Thyroid gland (tissue), 4 donors: ENCODE results near the gene TRAM2. TPM values are rescaled to one million over a fixed set of nuclear protein-coding genes. Genes with fewer than 3 reads are reported as not detected.

ENCODE experiments used
- DNase-seq, 2 donors: peaks; one replicate each; pipeline ENCODE4 v3.0.0-alpha.2; 2019
- H3K27ac ChIP-seq, 3 donors: fragments of 200-600 bp; sonication (generic); 1 replicate in 2 of 3; 2 replicates in 1 of 3; pipeline ENCODE4 v1.5.1; 2016 to 2019; ENCODE audit warnings: mild to moderate bottlenecking in 1 of 3, moderate library complexity in 1 of 3
- H3K27me3 ChIP-seq: fragments of 200-600 bp; sonication (generic); one replicate; pipeline ENCODE4 v1.5.1; 2019
- H3K36me3 ChIP-seq, 2 donors: fragments of 200-600 bp; sonication (generic); one replicate each; pipeline ENCODE4 v1.5.1; 2016 to 2019
- H3K4me1 ChIP-seq, 2 donors: fragments of 200-600 bp; sonication (generic); one replicate each; pipeline ENCODE4 v1.5.1; 2017 to 2019
- H3K4me3 ChIP-seq, 3 donors: fragments of 200-600 bp; sonication (generic); replicated peaks in 1 of 3; 1 replicate in 2 of 3; 2 replicates in 1 of 3; pipeline ENCODE4 v1.5.1; 2016; ENCODE audit warnings: mild to moderate bottlenecking in 1 of 3
- H3K9me3 ChIP-seq: fragments of 200-600 bp; sonication (generic); one replicate; pipeline ENCODE4 v1.5.1; 2017
- POLR2A ChIP-seq, 2 donors: fragments of 450-650 bp; IDR thresholded peaks; one replicate each; pipeline ENCODE4 v1.6.1; 2017; ENCODE audit warnings: antibody characterized with exemption in 2 of 2, mild to moderate bottlenecking in 2 of 2, moderate library complexity in 1 of 2
- WGBS, 2 donors: methylation state at CpG; one replicate each; pipeline ENCODE4 v1.1.5; 2017; 5-methylcytosine and 5-hydroxymethylcytosine counted together
- intact Hi-C: fragments of 100-400 bp; cut with DNase I; formaldehyde crosslinking; loops from one replicate; pipeline ENCODE4 v1.15.1; 2023
- total RNA-seq, 4 donors: library from RNA; depleted of rRNA; stranded (reverse); fragments of >200 nt; gene quantifications; one replicate each; pipeline ENCODE4 v1.2.3, GENCODE V29; 2016
- TF ChIP-seq, protein P1 (sequence below), 6 experiments: fragments of 200-600 bp in 3 of 6; fragments of 450-650 bp in 3 of 6; sonication (generic) in 3 of 6; IDR thresholded peaks; one replicate each; pipeline ENCODE4 v1.5.1; 2016 to 2019; ENCODE audit warnings: antibody characterized with exemption in 6 of 6, mild to moderate bottlenecking in 2 of 6, inconsistent platforms in 1 of 6, moderate library complexity in 1 of 6

TRAM2 gene
- total RNA-seq, 4 donors from 2014 or later: 16.5 to 21.8 (median 19.7) TPM

DNA sequence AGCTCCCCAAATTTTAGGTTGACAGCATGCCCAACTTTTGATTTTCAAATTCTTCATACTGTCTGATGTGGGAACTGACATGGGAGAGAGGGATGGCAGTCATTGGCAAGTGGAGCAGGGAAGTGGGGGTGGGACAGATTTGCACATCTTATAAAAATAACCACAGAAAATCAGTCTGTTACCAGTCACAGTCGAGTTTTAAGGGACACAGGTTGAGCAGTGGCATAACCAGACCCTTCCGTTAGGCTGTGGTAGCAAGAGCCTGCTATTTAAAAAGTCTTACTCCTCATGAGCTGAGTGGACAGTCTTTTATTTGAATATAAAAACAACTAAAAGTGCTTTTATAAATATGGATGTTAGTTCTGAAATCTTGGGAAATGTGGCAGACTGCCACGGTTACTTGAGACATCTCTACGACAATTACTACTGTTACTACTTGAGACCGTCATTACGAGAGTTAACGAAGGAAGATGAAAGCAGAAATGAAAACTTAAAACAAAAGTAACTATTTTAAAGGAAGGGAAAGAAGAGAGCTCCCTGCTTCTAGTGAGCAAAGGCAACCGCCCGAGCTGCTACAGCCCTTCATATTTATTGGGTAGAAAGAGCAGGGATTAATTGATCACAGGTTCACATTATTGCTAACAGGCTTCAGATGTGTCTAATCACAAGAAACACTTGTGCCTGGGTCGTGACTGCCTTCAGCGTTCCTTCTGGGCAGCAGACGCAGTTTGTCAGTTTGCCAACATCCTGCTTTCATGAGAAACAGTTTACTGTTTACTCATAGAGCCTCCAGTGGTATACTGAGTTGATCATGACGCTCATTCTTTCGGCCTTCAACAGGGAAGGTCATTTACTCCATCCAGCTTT, 85.4 kb downstream of the TRAM2 start:
- no peaks in the 10 kb centered on the region for H3K4me1 ChIP-seq
- no peak overlapping the region for H3K27ac ChIP-seq
- intact Hi-C loops: no loop called here
- no peak for DNase-seq
- H3K36me3 ChIP-seq: no peaks in the 10 kb centered on the region
- H3K27me3 ChIP-seq: no peaks in the 10 kb centered on the region
- no peaks in the 10 kb centered on the region for H3K9me3 ChIP-seq
- no peak overlapping the region for H3K4me3 ChIP-seq
- no peak for TF ChIP-seq POLR2A (IDR thresholded peaks at IDR 0.05)
- TF ChIP-seq, protein P1, sequence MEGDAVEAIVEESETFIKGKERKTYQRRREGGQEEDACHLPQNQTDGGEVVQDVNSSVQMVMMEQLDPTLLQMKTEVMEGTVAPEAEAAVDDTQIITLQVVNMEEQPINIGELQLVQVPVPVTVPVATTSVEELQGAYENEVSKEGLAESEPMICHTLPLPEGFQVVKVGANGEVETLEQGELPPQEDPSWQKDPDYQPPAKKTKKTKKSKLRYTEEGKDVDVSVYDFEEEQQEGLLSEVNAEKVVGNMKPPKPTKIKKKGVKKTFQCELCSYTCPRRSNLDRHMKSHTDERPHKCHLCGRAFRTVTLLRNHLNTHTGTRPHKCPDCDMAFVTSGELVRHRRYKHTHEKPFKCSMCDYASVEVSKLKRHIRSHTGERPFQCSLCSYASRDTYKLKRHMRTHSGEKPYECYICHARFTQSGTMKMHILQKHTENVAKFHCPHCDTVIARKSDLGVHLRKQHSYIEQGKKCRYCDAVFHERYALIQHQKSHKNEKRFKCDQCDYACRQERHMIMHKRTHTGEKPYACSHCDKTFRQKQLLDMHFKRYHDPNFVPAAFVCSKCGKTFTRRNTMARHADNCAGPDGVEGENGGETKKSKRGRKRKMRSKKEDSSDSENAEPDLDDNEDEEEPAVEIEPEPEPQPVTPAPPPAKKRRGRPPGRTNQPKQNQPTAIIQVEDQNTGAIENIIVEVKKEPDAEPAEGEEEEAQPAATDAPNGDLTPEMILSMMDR (IDR thresholded peaks at IDR 0.05): no peak
- WGBS, 2 donors: 75 to 81% methylated on average over 14 of the region's 14 CpGs

DNA sequence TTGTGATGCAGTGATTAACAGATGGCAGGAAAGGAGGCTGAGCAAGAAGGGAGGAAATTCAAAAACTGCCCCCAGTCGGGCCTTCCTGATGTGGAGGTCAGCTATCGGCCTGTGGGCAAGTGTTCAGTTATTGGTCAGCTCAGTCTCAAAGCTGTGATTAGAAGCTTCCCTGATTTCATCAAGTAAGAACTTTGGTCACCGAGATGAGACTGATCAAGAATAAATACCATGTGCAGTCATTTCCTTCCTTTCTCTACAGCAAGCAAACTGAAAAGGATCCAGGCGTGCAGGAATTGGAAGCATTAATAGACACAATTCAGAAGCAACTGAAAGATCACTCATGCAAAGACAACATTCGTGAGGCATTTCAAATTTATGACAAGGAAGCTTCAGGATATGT, 87.0 kb downstream of the TRAM2 start:
- Histone ChIP-seq H3K4me3 (no peak overlapping the region), H3K9me3 (no peaks in the 10 kb centered on the region), H3K4me1 (no peaks in the 10 kb centered on the region), H3K27ac (no peak overlapping the region), H3K36me3 (no peaks in the 10 kb centered on the region), H3K27me3 (no peaks in the 10 kb centered on the region)
- WGBS, 2 donors: 74 to 83% methylated on average over 5 of the region's 5 CpGs
- TF ChIP-seq, protein P1 (IDR thresholded peaks at IDR 0.05): no peak
- TF ChIP-seq POLR2A (IDR thresholded peaks at IDR 0.05): no peak
- no peak for DNase-seq
- intact Hi-C loops: no loop called here

DNA sequence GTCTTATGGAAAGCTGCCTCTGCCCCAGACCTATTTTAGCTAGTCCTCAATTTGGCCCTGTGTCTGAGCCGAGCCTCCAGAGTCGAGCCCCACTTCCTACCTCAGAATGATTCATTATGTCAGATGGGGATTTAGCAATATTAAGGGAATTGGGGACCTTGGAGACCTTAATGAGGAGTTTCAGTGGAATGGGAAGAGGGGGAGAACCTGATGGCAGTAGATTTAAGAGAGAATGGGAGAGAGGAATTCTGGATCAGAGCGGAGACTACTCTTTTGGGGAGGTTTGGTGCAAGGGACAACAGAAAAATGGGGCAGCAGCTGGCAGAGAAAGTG, 93.2 kb downstream of the TRAM2 start:
- DNase-seq: no peak
- Histone ChIP-seq H3K4me1 (no peaks in the 10 kb centered on the region), H3K4me3 (no peak overlapping the region), H3K36me3 (peaks cover 0 to 5% of the 10 kb centered on the region in 2 donors), H3K27ac (no peak overlapping the region), H3K27me3 (no peaks in the 10 kb centered on the region), H3K9me3 (no peaks in the 10 kb centered on the region)
- no peak for TF ChIP-seq POLR2A (IDR thresholded peaks at IDR 0.05)
- TF ChIP-seq, protein P1 (IDR thresholded peaks at IDR 0.05): no peak
- intact Hi-C loops: no loop called here
- 86 to 94% methylated on average over 3 of the region's 3 CpGs for WGBS, 2 donors

DNA sequence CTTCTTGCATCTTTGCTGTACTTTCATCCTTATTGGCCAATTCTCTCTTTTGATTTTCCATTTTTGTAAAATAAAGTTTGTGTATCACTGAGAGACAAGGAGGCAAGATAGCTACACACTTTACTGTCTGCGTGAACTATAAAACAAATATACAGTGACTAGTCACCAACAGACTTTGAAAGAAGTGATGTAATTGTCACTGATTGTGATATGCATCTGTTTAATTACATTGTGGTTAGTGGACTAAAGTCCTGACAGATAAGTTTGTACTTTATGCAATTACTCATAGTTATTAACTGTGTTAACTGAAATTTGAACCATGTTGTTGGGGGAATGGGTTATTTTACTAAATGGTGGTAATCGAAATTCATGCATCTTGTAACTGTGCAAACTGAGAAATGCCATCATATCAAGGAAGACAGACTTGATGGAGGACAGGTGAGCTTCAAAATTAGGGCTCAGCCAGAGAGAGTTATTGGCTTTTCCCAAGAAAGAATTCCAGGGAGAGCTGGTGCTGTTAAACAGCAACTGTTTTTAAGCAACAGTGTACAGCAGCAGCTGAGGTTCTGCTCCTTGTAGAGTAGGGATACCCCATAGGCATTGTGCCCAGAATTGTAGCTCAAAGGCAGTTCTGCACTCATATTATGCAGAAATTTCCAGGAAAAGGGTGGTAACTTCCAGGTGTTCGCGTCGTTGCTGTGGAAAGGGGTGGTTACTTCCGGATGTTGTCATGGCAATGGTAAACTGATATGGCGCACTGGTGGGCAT, 93.8 kb downstream of the TRAM2 start:
- intact Hi-C loops: no loop called here
- H3K27ac ChIP-seq: no peak overlapping the region
- DNase-seq: no peak
- no peaks in the 10 kb centered on the region for H3K9me3 ChIP-seq
- WGBS, 2 donors: 83 to 84% methylated on average over 7 of the region's 7 CpGs
- H3K36me3 ChIP-seq: peaks cover 0 to 5% of the 10 kb centered on the region in 2 donors
- no peak for TF ChIP-seq POLR2A (IDR thresholded peaks at IDR 0.05)
- TF ChIP-seq, protein P1 (IDR thresholded peaks at IDR 0.05): no peak
- H3K4me3 ChIP-seq: no peak overlapping the region
- no peaks in the 10 kb centered on the region for H3K27me3 ChIP-seq
- H3K4me1 ChIP-seq: no peaks in the 10 kb centered on the region

DNA sequence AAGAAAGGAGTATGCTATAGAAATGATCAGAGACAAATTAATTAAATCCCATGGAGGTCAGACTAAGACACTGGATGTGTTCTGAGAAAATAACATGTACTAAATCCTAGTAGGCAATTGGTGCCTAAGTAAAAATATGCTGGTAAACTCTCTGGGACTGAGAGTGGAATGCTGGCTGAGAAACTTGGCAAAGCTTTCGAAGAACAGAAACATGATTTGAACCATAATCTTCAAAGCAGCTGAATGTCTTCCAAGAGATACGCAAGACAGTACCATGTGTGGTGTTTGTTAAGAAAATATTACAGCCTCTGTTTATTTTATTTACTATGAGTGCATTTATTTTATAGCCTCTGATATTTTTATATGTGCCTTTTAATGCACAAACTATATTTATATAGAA, 101.6 kb downstream of the TRAM2 start:
- DNase-seq: no peak
- H3K27ac ChIP-seq: no peak overlapping the region
- peaks cover 0 to 5% of the 10 kb centered on the region in 2 donors for H3K36me3 ChIP-seq
- TF ChIP-seq POLR2A (IDR thresholded peaks at IDR 0.05): no peak
- TF ChIP-seq, protein P1 (IDR thresholded peaks at IDR 0.05): no peak
- intact Hi-C loops: no loop called here
- no peaks in the 10 kb centered on the region for H3K27me3 ChIP-seq
- WGBS, 2 donors: 75 to 88% methylated on average over 2 of the region's 2 CpGs
- no peak overlapping the region for H3K4me3 ChIP-seq
- H3K4me1 ChIP-seq: no peaks in the 10 kb centered on the region
- H3K9me3 ChIP-seq: no peaks in the 10 kb centered on the region
